GM23248 (cell line): ENCODE data around the gene SCN3B. TPM values are rescaled to one million over a fixed set of nuclear protein-coding genes. Genes with fewer than 3 reads are reported as not detected.

Source experiments
- DNase-seq: peaks from one replicate; pipeline ENCODE4 v3.0.0-alpha.2; 2015
- H2AFZ ChIP-seq: fragments of 200-600 bp; sonication (generic); 2 replicates; pipeline ENCODE4 v1.6.1; 2016; ENCODE audit warnings: antibody characterized with exemption
- H3F3A ChIP-seq: fragments of 200-600 bp; sonication (generic); 2 replicates; pipeline ENCODE4 v1.6.1; 2016; ENCODE audit warnings: mild to moderate bottlenecking, antibody characterized with exemption, mixed run types; ENCODE audit not compliant: insufficient read depth
- H3K27ac ChIP-seq: fragments of 200-600 bp; sonication (generic); 2 replicates; pipeline ENCODE4 v1.5.1; 2016; ENCODE audit warnings: mild to moderate bottlenecking
- H3K27me3 ChIP-seq: fragments of 200-600 bp; sonication (generic); replicated peaks from 2 replicates; pipeline ENCODE4 v1.6.1; 2016; ENCODE audit warnings: mild to moderate bottlenecking; ENCODE audit not compliant: insufficient read depth
- H3K36me3 ChIP-seq: fragments of 200-600 bp; sonication (generic); 2 replicates; pipeline ENCODE4 v1.6.1; 2016; ENCODE audit warnings: low read depth, mild to moderate bottlenecking
- H3K4me1 ChIP-seq: fragments of 200-600 bp; sonication (generic); 2 replicates; pipeline ENCODE4 v1.6.1; 2016; ENCODE audit warnings: mild to moderate bottlenecking; ENCODE audit not compliant: insufficient read depth
- H3K4me2 ChIP-seq: fragments of 200-600 bp; sonication (generic); one replicate; pipeline ENCODE4 v1.6.1; 2016; ENCODE audit warnings: mild to moderate bottlenecking; ENCODE audit not compliant: unreplicated experiment
- H3K4me3 ChIP-seq: fragments of 200-600 bp; sonication (generic); 2 replicates; pipeline ENCODE4 v1.5.1; 2016; ENCODE audit warnings: mild to moderate bottlenecking
- H3K79me2 ChIP-seq: fragments of 200-600 bp; sonication (generic); 2 replicates; pipeline ENCODE4 v1.6.1; 2016; ENCODE audit warnings: mild to moderate bottlenecking; ENCODE audit not compliant: insufficient read depth
- H3K9ac ChIP-seq: fragments of 200-600 bp; sonication (generic); 2 replicates; pipeline ENCODE4 v1.6.1; 2016; ENCODE audit warnings: mild to moderate bottlenecking
- H3K9me2 ChIP-seq: fragments of 200-600 bp; sonication (generic); 2 replicates; pipeline ENCODE4 v1.6.1; 2016; ENCODE audit warnings: mixed run types, mild to moderate bottlenecking, moderate library complexity; ENCODE audit not compliant: insufficient read depth
- H3K9me3 ChIP-seq: fragments of 200-600 bp; sonication (generic); one replicate; pipeline ENCODE4 v1.6.1; 2017; ENCODE audit warnings: low read depth
- H4K20me1 ChIP-seq: fragments of 200-600 bp; sonication (generic); 2 replicates; pipeline ENCODE4 v1.6.0; 2016; ENCODE audit not compliant: insufficient read depth
- EZH2 ChIP-seq: fragments of 200-600 bp; sonication (generic); IDR thresholded peaks from 2 replicates; pipeline ENCODE4 v1.6.1; 2018; ENCODE audit warnings: antibody characterized with exemption, mild to moderate bottlenecking; ENCODE audit not compliant: insufficient read depth, poor library complexity, severe bottlenecking
- EZH2phosphoT487 ChIP-seq: fragments of 200-600 bp; sonication (generic); IDR thresholded peaks from 2 replicates; pipeline ENCODE4 v1.6.1; 2018; ENCODE audit warnings: antibody characterized with exemption, moderate library complexity, mild to moderate bottlenecking, low read depth; ENCODE audit not compliant: insufficient read depth
- WGBS, 2 experiments: methylation state at CpG; one replicate each; pipeline ENCODE4 v1.1.6; 2015 to 2017; ENCODE audit warnings: low lambda C conversion rate in 2 of 2, low coverage in 1 of 2; ENCODE audit errors: missing lambda C conversion rate in 2 of 2; 5-methylcytosine and 5-hydroxymethylcytosine counted together
- in situ Hi-C: fragments of 300-500 bp; cut with MboI; formaldehyde crosslinking; loops from 2 replicates; pipeline ENCODE4 v1.15.0; 2020
- polyA plus RNA-seq: library from polyadenylated mRNA; unstranded; fragments of >200 nt; fragmentation: Nextera tagmentation; extraction: Ambion mirVana; gene quantifications from 2 replicates; pipeline ENCODE4 v1.2.1, GENCODE V29; 2016
- total RNA-seq: library from RNA; depleted of rRNA; stranded (reverse); fragments of >200 nt; shearing (Covaris generic); gene quantifications from 2 replicates; pipeline ENCODE4 v1.2.3, GENCODE V29; 2014; rRNA removed

Gene SCN3B, protein sequence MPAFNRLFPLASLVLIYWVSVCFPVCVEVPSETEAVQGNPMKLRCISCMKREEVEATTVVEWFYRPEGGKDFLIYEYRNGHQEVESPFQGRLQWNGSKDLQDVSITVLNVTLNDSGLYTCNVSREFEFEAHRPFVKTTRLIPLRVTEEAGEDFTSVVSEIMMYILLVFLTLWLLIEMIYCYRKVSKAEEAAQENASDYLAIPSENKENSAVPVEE
- not detected in 2 replicates for total RNA-seq
- polyA plus RNA-seq = 0.09 and 0.33 TPM in 2 replicates

DNA sequence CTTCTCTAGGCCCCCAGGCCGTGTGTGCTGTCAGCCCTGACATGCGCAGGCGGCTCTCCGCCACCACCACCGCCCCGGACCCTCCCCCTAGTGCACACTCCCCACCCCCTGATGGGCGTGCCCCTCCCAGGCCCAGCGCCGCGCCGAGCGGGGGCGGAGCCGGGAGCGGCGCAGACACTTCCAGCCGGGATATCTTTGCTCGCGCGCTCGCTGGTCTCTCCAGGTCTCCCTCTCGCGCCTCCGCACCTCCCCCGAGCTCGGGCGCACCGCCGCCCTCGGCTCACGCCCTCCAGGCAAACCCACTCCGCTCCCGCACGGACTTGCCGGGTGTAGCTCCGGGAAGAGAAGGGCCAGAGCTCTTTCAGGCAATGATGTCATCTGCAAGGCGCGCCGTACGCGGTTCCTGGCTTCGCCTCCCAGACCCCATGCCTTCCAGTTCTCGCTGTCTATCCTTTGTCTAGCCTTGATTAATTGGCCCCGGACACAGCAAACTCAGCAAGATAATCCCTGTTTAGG, at the start of gene SCN3B:
TSS of gene SCN3B (minus strand) at position 59 of the 516 bp plus-strand sequence. CDS start 823 bp downstream, outside the sequence.
- Histone ChIP-seq H3K27ac (no peak within 1 kb of the TSS), H3K4me3 (peak within 1 kb of the TSS; percentile 64), H3K9ac (no peak within 1 kb of the TSS)

DNA sequence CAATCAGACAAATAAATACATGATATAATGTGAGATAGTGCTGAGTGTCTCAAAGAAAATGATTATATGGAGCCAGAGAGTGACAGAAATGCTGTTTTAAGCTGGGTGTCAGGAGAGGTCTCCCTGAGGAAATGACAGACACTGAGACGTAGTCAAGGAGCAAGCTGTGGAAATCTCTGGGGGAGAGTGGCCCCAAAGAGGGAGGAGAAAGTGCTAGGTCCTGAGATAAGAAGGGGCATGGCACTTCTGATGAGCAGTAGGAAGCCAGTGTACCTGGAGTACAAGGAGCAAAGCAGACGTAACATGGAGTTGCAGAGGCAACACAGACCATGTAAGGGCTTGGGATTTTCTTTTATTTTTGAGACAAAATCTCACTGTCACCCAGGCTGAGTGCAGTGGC, 48.3 kb upstream of the SCN3B start:
- WGBS, 2 experiments = 30 to 33% methylated on average over 2 of the region's 2 CpGs
- Histone ChIP-seq H3K9me2 (no peaks in the 10 kb centered on the region), H3K4me1 (no peaks in the 10 kb centered on the region), H3K4me3 (no peak overlapping the region), H3K27me3 (peaks cover 15% of the 10 kb centered on the region), H2AFZ (no peak overlapping the region), H4K20me1 (no peaks in the 10 kb centered on the region), H3K27ac (no peak overlapping the region), H3K79me2 (no peaks in the 10 kb centered on the region), H3K9ac (no peak overlapping the region), H3F3A (no peaks in the 10 kb centered on the region), H3K4me2 (no peak overlapping the region), H3K9me3 (no peaks in the 10 kb centered on the region), H3K36me3 (no peaks in the 10 kb centered on the region)
- DNase-seq = no peak
- no peak for TF ChIP-seq EZH2phosphoT487
- TF ChIP-seq EZH2 = no peak
- in situ Hi-C loops = no loop called here

More for the DNA sequence above, at the start of gene SCN3B:
- Histone ChIP-seq H3K4me2 (peak within 1 kb of the TSS; percentile 43), H3K79me2 (no peaks in the 10 kb centered on the region), H3K4me1 (no peaks in the 10 kb centered on the region), H3K27me3 (peaks cover 23% of the 10 kb centered on the region), H3K9me3 (no peaks in the 10 kb centered on the region), H3F3A (no peaks in the 10 kb centered on the region), H4K20me1 (no peaks in the 10 kb centered on the region), H3K9me2 (no peaks in the 10 kb centered on the region), H3K36me3 (no peaks in the 10 kb centered on the region), H2AFZ (peak within 1 kb of the TSS; percentile 55)
- DNase-seq = peak; percentile 70
- WGBS, 2 experiments = 2 to 3% methylated on average over 38 to 44 of the region's 44 CpGs
- in situ Hi-C loops = no loop called here
- no peak for TF ChIP-seq EZH2phosphoT487
- no peak for TF ChIP-seq EZH2

- Histone ChIP-seq H3K9me2 (no peaks in the 10 kb centered on the region), H3F3A (no peaks in the 10 kb centered on the region), H3K36me3 (no peaks in the 10 kb centered on the region), H3K27me3 (peaks cover 15% of the 10 kb centered on the region), H4K20me1 (no peaks in the 10 kb centered on the region), H3K79me2 (no peaks in the 10 kb centered on the region), H3K9ac (no peak overlapping the region), H3K9me3 (no peaks in the 10 kb centered on the region), H3K4me3 (no peak overlapping the region), H3K4me2 (no peak overlapping the region), H3K27ac (no peak overlapping the region), H3K4me1 (no peaks in the 10 kb centered on the region), H2AFZ (no peak overlapping the region)
- 31 to 46% methylated on average over 9 of the region's 9 CpGs for WGBS, 2 experiments
- DNase-seq = no peak
- in situ Hi-C loops = no loop called here
- no peak for TF ChIP-seq EZH2
- no peak for TF ChIP-seq EZH2phosphoT487
These were observed 47.7 kb upstream of the SCN3B start for GRCh38 chr11:123702139-123702538.

GRCh38 chr11:123700772-123701171, 46.3 kb upstream of the SCN3B start:
- H3K27me3 ChIP-seq = peaks cover 18% of the 10 kb centered on the region
- in situ Hi-C loops = no loop called here
- H3K9me3 ChIP-seq = no peaks in the 10 kb centered on the region
- H3K36me3 ChIP-seq = no peaks in the 10 kb centered on the region
- H3K9me2 ChIP-seq = no peaks in the 10 kb centered on the region
- no peak overlapping the region for H3K9ac ChIP-seq
- H3F3A ChIP-seq = no peaks in the 10 kb centered on the region
- 53 to 54% methylated on average over 3 of the region's 3 CpGs for WGBS, 2 experiments
- H2AFZ ChIP-seq = no peak overlapping the region
- H3K27ac ChIP-seq = no peak overlapping the region
- H3K79me2 ChIP-seq = no peaks in the 10 kb centered on the region
- no peak overlapping the region for H3K4me2 ChIP-seq
- TF ChIP-seq EZH2phosphoT487 = no peak
- TF ChIP-seq EZH2 = no peak
- no peak overlapping the region for H3K4me3 ChIP-seq
- no peak for DNase-seq
- H4K20me1 ChIP-seq = no peaks in the 10 kb centered on the region
- H3K4me1 ChIP-seq = no peaks in the 10 kb centered on the region
